Ovary (tissue), 3 donors: ENCODE measurements around the gene ARHGAP12.

Source experiments
- EP300 ChIP-seq: sonication (generic); formaldehyde crosslinking; IDR thresholded peaks from one replicate; pipeline ENCODE4 v1.6.1; 2017; ENCODE audit warnings: antibody characterized with exemption
- POLR2A ChIP-seq: fragments of 450-650 bp; IDR thresholded peaks from one replicate; pipeline ENCODE4 v1.6.1; 2017; ENCODE audit warnings: antibody characterized with exemption, mild to moderate bottlenecking, moderate library complexity
- TF ChIP-seq, protein P1 (sequence below), 3 donors: fragments of 450-650 bp in 2 of 3; fragments of 200-600 bp in 1 of 3; IDR thresholded peaks; one replicate each; pipeline versions ENCODE4 v1.5.1 to v1.8.0; 2016 to 2022; ENCODE audit warnings: antibody characterized with exemption in 3 of 3, mild to moderate bottlenecking in 1 of 3
- donor health status: DM: no; HTN: no; CAD: no.

DNA sequence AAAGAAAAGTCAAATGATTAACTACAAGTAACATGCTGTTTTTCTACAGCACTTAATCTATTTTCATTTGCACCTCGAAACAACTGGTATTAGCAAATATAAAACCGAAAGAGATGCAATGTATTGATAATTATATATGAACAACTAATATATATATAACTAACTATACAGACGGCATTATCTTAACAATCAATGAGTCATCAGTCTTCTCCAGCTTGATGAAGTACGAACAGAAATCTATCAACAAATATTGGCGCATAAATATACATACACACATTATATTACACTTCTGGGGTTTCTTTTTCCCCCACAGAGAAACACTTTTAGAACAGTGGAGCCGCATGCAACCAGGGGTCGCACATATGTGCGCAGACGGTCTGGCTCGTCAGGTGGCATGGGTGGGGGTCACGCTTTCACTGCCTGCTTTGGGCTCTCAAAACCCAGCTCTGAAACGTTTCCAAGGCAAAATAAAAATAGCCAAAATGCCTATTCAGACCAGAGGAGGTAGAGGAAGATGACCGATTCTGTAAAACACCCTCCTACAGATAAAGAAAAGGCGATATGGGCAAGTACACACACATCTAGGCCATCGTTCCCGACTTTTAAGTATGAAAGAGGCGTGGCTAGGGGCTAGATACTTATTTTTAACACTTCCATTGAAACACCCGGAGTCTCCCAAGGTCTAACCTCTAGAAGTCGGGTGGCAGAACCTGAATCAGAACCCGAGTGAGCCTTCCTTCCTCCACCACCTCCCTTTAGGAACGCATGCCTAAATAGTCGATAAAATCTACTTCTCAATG lies 1.7 kb downstream of the ARHGAP12 start:
- no peak for TF ChIP-seq EP300
- TF ChIP-seq, protein P1, sequence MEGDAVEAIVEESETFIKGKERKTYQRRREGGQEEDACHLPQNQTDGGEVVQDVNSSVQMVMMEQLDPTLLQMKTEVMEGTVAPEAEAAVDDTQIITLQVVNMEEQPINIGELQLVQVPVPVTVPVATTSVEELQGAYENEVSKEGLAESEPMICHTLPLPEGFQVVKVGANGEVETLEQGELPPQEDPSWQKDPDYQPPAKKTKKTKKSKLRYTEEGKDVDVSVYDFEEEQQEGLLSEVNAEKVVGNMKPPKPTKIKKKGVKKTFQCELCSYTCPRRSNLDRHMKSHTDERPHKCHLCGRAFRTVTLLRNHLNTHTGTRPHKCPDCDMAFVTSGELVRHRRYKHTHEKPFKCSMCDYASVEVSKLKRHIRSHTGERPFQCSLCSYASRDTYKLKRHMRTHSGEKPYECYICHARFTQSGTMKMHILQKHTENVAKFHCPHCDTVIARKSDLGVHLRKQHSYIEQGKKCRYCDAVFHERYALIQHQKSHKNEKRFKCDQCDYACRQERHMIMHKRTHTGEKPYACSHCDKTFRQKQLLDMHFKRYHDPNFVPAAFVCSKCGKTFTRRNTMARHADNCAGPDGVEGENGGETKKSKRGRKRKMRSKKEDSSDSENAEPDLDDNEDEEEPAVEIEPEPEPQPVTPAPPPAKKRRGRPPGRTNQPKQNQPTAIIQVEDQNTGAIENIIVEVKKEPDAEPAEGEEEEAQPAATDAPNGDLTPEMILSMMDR (IDR thresholded peaks at IDR 0.05), result no peak
- TF ChIP-seq POLR2A, result no peak
